Choroid plexus epithelial cell (primary cell): ENCODE data around the gene RNF152.

Experiments
- DNase-seq: peaks from one replicate; pipeline ENCODE4 v3.0.0-alpha.2; 2010; ENCODE audit warnings: low read depth
- H3K4me3 ChIP-seq: 2 replicates; pipeline ENCODE4 v1.5.1; 2011; ENCODE audit warnings: low read depth, mild to moderate bottlenecking, control low read depth, low read length, moderate library complexity
- CTCF ChIP-seq: conservative IDR thresholded peaks from 2 replicates; pipeline ENCODE4 v1.5.1; 2011; ENCODE audit warnings: low read depth, mild to moderate bottlenecking, control low read depth, inconsistent platforms, low read length, moderate library complexity

RNF152 gene

GRCh38 chr18:61825386-61825785 is 67.4 kb downstream of the RNF152 start:
- TF ChIP-seq CTCF: no peak
- peak; percentile 67 for DNase-seq
- no peak overlapping the region for H3K4me3 ChIP-seq

DNA sequence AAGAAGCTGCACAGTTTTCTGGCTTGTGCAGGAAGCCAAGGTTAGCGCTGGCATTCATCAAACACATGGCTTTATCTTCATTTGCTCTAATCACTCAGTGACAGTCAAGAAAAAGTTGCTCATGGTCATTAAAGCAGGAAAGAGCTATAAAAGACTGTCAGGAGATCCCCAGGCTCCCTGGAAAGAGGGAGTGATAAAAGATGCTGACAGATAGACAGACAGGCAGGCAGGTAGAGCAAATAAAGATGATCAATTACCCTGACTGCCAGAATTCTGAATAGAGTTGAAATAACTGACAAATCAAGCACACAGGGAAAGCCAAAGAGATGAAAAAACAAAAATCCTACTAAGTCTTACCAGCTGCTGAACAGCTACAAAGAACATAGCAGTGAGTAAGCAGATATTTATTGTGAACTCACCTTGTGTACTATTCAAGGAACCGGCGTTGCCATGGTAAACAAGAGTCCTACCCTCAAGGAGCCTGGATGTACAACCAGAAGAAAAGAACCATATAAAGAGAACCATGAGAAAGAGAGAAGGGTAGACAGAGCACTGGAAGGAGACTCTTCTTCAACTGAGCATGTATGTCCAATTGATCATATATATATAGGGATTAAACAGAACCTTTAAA is 68.0 kb downstream of the RNF152 start:
- peak; percentile 39 for DNase-seq
- no peak for TF ChIP-seq CTCF
- H3K4me3 ChIP-seq: no peak overlapping the region

DNA sequence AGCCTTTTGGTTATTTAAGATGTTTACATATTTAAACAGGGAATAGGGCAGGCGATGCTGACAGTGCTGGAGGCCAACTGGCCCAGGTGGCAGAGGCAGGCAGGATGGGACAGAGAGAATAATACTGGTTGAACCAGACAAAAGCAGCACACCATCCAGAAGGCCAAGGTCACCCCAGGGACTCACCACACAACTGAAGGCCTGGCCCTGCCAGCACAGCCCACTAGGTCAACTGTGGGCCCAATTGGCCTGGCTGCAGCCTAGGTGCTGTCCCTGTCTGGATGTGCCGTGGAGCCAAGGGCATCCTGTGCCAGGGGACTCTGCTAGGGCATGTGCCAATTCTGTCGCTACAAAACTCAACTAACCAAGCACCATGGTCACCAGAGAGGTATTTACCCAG is 69.2 kb downstream of the RNF152 start:
- no peak overlapping the region for H3K4me3 ChIP-seq
- no peak for TF ChIP-seq CTCF
- DNase-seq: no peak

- no peak overlapping the region for H3K4me3 ChIP-seq
- DNase-seq: no peak
- TF ChIP-seq CTCF: no peak
Observed at GRCh38 chr18:61822879-61823278, 69.9 kb downstream of the RNF152 start.

DNA sequence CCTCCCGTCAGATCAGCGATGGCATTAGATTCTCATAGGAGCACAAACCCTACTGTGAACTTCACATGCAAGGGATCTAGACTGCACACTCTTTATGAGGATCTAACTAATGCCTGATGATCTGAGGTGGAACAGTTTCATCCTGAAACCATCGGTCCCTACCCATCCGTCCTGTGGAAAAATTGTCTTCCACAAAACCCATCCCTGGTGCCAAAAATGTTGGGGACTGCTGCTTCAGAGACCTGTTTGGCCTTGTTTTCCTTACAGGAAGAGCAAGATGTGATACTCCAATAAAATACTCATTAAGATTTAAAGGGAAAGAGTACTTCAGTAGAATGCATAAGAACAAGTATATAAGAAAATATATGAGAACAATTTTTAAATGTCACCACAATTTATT is 71.1 kb downstream of the RNF152 start:
- no peak overlapping the region for H3K4me3 ChIP-seq
- TF ChIP-seq CTCF: no peak
- no peak for DNase-seq

DNA sequence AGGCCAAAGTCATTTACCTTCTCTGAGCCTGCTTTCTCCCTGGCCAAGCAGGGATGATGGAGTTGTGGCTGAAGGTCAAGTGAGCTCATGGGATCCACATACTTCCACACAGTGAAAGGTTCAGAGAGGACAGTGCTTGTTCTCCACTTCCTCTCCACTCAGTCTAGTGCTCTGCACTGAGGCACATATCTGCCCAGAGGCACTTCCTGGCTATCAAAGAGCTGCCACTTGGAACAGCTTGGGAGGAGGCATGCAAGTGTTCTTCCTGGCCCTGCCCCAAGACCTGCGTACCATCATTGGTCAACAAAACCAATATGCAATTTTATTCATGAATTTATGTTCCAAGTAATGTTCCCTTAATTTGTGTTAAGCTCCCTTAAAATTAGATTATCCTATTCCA is 71.9 kb downstream of the RNF152 start:
- DNase-seq: peak; percentile 9
- no peak overlapping the region for H3K4me3 ChIP-seq
- no peak for TF ChIP-seq CTCF

GRCh38 chr18:61817086-61817485 is 75.7 kb downstream of the RNF152 start:
- no peak overlapping the region for H3K4me3 ChIP-seq
- DNase-seq: peak; percentile 26
- TF ChIP-seq CTCF: no peak
